Measurements from ENCODE around the gene TECTB. TPM values are rescaled to one million over a fixed set of nuclear protein-coding genes. Genes with fewer than 3 reads are reported as not detected.

TECTB gene
- total RNA-seq, 1 experiment from 2014 or later: not detected

GRCh38 chr10:112298581-112298980 is 15.4 kb downstream of the TECTB start:
- no peaks in the 10 kb centered on the region for H3K9me3 ChIP-seq (ENCODE audit: low read depth, low read length, poor library complexity, severe bottlenecking)
- intact Hi-C loops (cut with micrococcal nuclease; ENCODE audit: unreplicated experiment): no loop called here
- peaks cover 10% of the 10 kb centered on the region for H3K27me3 ChIP-seq (replicated peaks; ENCODE audit: insufficient read depth, low read depth, low read length, poor library complexity)
- CTCF ChIA-PET: no interaction called here
- no TSS peak for BruUV-seq (replicated peaks)
- H3K27ac ChIP-seq (ENCODE audit: low read depth, low read length, poor library complexity, severe bottlenecking): no peak overlapping the region
- H3K4me3 ChIP-seq (ENCODE audit: low read depth, low read length, poor library complexity, severe bottlenecking): no peak overlapping the region
- POLR2A ChIA-PET (ENCODE audit: low non-redundant PET): no interaction called here
- H3K4me1 ChIP-seq (ENCODE audit: insufficient read depth, low read length, poor library complexity, severe bottlenecking): no peaks in the 10 kb centered on the region
- no peak for DNase-seq (ENCODE audit: low spot score)
- TF ChIP-seq EZH2 (IDR thresholded peaks at IDR 0.05; ENCODE audit: borderline replicate concordance, low read depth, low read length, poor library complexity, severe bottlenecking) (no peak), CTCF (conservative IDR thresholded peaks at IDR 0.05; ENCODE audit: low read depth, low read length) (no peak)
- H3K36me3 ChIP-seq (ENCODE audit: insufficient read depth, low read length, poor library complexity, severe bottlenecking): no peaks in the 10 kb centered on the region

DNA sequence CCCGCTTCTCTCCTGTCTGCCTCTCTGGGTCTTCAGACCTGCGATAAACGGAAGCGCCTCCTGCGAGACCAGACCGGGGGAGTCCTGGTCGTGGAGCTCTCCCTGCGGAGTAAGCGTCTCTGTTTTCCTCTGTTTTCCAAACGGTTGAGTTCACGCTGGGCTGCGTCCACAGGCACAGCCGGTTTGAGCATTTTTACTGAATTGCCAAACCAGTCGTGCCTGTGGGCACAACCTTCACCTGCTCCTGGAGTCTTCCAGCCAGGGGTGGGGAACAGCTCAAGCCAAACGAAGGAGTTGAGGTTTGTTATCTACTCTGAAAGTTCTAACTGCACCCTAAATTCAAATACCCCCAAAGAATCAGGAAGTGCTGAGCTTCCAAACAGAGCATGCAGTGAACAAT is 16.3 kb downstream of the TECTB start:
- H3K4me3 ChIP-seq (ENCODE audit: low read depth, low read length, poor library complexity, severe bottlenecking): no peak overlapping the region
- H3K27me3 ChIP-seq (replicated peaks; ENCODE audit: insufficient read depth, low read depth, low read length, poor library complexity): peaks cover 18% of the 10 kb centered on the region
- H3K4me1 ChIP-seq (ENCODE audit: insufficient read depth, low read length, poor library complexity, severe bottlenecking): no peaks in the 10 kb centered on the region
- BruUV-seq (replicated peaks): no TSS peak
- DNase-seq (ENCODE audit: low spot score): no peak
- H3K9me3 ChIP-seq (ENCODE audit: low read depth, low read length, poor library complexity, severe bottlenecking): no peaks in the 10 kb centered on the region
- H3K27ac ChIP-seq (ENCODE audit: low read depth, low read length, poor library complexity, severe bottlenecking): no peak overlapping the region
- ChIA-PET POLR2A (ENCODE audit: low non-redundant PET) (no interaction called here), CTCF (no interaction called here)
- TF ChIP-seq EZH2 (IDR thresholded peaks at IDR 0.05; ENCODE audit: borderline replicate concordance, low read depth, low read length, poor library complexity, severe bottlenecking): no peak
- TF ChIP-seq CTCF (conservative IDR thresholded peaks at IDR 0.05; ENCODE audit: low read depth, low read length): no peak
- intact Hi-C loops (cut with micrococcal nuclease; ENCODE audit: unreplicated experiment): no loop called here
- no peaks in the 10 kb centered on the region for H3K36me3 ChIP-seq (ENCODE audit: insufficient read depth, low read length, poor library complexity, severe bottlenecking)

GRCh38 chr10:112302335-112302734 is 19.1 kb downstream of the TECTB start:
- DNase-seq (ENCODE audit: low spot score): no peak
- intact Hi-C loops (cut with micrococcal nuclease; ENCODE audit: unreplicated experiment): loop anchor here (10.0 kb wide), 1 partner anchor 118 kb away; the partner anchor contains the start of gene GPAM
- TF ChIP-seq CTCF (conservative IDR thresholded peaks at IDR 0.05; ENCODE audit: low read depth, low read length) (no peak), EZH2 (IDR thresholded peaks at IDR 0.05; ENCODE audit: borderline replicate concordance, low read depth, low read length, poor library complexity, severe bottlenecking) (no peak)
- Histone ChIP-seq H3K4me3 (ENCODE audit: low read depth, low read length, poor library complexity, severe bottlenecking) (no peak overlapping the region), H3K9me3 (ENCODE audit: low read depth, low read length, poor library complexity, severe bottlenecking) (no peaks in the 10 kb centered on the region), H3K27ac (ENCODE audit: low read depth, low read length, poor library complexity, severe bottlenecking) (no peak overlapping the region), H3K36me3 (ENCODE audit: insufficient read depth, low read length, poor library complexity, severe bottlenecking) (no peaks in the 10 kb centered on the region), H3K4me1 (ENCODE audit: insufficient read depth, low read length, poor library complexity, severe bottlenecking) (no peaks in the 10 kb centered on the region), H3K27me3 (replicated peaks; ENCODE audit: insufficient read depth, low read depth, low read length, poor library complexity) (peaks cover 32% of the 10 kb centered on the region)
- ChIA-PET POLR2A (ENCODE audit: low non-redundant PET) (no interaction called here), CTCF (no interaction called here)
- no TSS peak for BruUV-seq (replicated peaks)
